ENCODE results near the gene CEP85L.

The CEP85L gene

GRCh38 chr6:118651282-118652050 is at the start of gene CEP85L:
CEP85L (minus strand) TSS chr6:118651591; CDS start chr6:118651269, 322 bp downstream.
- DNase-seq, result peak; percentile 93

DNA sequence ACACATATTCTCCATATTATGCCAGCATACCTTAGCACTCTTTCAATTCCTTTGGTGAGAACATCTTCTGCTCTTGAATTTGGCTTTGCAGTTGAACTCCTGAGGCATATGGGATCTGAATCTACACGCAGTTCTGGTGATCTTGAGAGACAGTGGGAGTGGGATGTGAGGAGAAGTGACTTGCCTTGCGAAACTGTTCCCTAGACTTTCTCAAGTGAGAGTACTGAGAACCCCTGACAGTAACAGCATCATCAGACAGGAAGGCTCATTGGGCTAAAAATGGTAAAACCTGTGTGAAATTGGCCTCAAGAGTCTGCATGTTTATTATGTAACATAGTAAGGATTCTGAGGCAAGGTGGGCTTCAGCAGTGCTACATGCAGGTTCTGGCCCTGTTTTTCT is 49.1 kb upstream of the CEP85L start:
- DNase-seq, result no peak

- DNase-seq, result no peak
These were observed 46.2 kb upstream of the CEP85L start for GRCh38 chr6:118697554-118697953.

DNA sequence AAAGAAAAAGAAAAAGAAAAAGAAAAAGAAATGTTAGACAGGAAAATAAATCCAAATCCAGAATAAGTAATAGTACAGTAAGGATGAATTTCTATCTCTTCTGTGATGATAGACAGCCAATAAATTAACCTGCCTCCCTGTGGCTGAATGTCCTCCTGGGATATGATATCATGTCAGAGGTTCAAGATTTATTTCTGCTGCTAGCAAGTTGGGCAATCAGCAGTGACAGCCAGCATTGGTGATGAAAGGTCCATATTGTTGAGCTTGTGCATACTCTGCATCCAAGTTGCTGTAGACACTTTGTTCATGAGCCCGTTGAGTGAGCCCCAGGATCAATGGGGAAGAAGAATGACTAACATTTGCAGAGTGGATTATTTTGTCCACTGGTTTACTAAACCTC is 44.9 kb upstream of the CEP85L start:
- DNase-seq, result no peak

GRCh38 chr6:118693562-118693961 is 42.2 kb upstream of the CEP85L start:
- DNase-seq, result no peak

GRCh38 chr6:118685823-118686449 is 34.5 kb upstream of the CEP85L start:
- DNase-seq, result no peak

DNA sequence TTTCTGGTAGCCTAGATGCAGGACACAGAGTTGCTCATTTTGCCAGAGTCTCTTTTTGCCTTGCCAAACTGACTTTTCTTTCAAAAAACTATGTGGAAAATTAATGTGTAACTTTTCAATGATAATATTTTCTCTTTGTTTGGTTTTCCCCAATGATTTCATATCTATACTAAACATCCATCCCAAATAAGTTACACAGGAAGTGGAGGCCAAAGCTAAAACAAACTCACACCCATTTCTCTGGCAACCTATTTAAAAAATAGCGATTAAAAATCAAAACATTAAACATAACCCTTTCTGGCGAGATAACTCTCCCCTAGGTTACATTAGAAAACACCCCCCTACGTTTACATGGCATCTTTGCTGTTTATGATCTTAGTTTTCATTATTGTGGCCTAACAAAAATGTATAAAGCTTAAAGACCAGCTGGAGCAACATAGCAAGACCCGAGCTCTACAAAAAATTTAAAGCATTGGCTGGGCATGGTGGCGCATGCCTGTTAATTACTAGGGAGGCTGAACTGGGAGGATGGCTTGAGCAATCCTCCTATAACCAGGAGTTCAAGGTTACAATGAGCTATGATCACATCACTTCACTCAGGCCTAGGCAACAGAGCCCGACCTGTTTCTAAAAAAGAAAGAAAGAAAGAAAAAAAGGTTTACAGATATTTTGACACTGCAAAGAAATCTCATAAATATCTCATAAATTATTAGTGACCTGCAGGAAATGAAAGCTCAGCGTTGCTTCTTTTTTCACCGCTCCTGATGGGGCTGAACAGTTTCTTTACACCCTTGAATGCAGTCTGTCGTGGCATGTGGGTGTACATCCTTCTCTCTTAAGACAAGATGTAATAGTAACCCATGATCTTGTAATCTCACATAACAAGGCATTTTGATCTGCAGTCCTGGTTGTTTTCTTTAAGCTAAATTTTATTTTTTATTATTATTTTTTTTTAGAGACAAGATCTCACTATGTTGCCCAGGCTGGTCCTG is 32.8 kb upstream of the CEP85L start:
- no peak for DNase-seq

DNA sequence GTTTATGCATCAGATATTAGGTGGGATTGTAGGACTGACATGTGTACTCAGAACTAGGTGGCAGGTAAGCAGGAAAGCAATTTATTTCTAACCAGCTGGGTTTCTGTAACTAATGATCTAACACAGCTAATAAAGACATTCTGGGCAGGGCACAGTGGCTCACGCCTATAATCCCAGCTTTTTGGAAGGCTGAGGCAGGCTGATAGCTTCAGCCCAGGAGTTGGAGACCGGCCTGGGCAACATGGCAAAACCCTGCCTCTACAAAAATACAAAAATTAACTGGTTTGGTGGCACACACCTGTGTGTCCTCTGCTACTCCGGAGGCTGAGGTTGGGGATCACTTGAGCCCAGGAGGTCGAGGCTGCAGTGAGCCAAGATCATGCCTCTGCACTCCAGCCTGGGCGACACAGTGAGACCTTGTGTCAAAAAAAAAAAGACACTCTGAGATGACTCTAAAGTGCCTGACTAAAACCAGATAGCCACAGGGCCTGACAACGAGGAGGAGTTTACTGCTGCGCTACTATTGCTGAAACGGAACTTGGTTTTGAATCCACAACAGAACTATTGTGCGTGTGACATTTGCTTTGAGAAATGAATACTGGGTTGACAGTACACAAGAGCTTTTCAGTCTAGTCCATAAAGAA is 29.2 kb upstream of the CEP85L start:
- no peak for DNase-seq

GRCh38 chr6:118679327-118679901 is 28.0 kb upstream of the CEP85L start:
- no peak for DNase-seq

- DNase-seq, result no peak
These were observed 27.5 kb upstream of the CEP85L start for GRCh38 chr6:118678866-118679265.

- no peak for DNase-seq
These were observed 25.8 kb upstream of the CEP85L start for GRCh38 chr6:118677193-118677592.

DNA sequence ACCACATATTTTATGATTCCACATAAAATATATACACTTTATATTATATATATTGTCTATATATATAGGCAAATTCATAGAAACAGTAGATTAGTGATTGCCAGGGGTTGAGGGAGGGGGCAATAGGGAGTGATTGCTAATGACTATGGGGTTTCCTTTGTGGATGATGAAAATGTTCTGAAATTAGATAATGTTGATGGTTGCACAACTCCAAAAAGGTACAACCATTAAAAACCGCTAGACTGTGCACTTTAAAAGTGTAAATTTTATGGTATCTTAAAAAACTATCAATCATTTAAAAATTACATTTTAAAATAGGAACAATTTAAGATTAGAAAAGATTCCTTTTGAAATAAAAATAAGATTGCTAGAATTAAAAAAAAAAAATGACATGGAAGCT is 23.8 kb upstream of the CEP85L start:
- no peak for DNase-seq

DNA sequence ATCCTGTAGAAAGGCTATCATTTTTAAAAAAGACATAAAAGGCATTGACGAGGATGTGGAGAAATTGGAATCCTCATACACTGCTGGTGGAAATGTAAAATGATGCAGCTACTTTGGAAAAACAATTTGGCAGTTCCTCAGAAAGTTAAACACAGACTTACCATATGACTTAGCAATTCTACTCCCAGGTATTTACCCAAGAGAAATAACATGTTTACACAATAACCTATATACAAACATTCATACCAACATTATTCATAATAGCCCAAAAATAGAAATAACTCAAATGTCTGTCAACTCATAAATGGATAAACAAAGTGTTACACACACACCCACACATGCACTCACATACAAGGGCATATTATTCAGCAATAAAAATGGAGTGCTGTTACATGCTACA is 23.4 kb upstream of the CEP85L start:
- DNase-seq, result no peak

GRCh38 chr6:118672678-118673077 is 21.3 kb upstream of the CEP85L start:
- no peak for DNase-seq

- no peak for DNase-seq
These were observed 18.2 kb upstream of the CEP85L start for GRCh38 chr6:118669561-118669960.

GRCh38 chr6:118668761-118669385 is 17.5 kb upstream of the CEP85L start:
- DNase-seq, result no peak

DNA sequence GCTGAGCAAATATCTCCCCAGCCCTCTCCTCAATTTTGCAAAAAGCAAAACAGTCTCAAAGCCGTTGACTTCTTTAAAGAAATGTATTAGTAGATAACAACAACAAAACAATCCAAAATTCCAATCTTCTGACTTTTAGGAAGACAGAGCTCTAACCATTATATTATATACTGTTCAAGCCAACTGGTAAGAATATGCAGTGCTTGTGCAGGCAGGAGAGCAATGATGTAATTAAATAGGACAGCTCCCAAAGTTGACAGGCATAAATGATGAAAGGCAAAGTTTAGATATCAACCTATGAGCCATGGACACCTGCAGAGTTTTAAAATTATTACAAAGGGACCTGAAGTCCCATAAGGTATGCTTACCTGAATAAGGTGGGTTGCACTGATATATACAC is 16.6 kb upstream of the CEP85L start:
- no peak for DNase-seq

GRCh38 chr6:118665011-118665410 is 13.6 kb upstream of the CEP85L start:
- peak; percentile 21 for DNase-seq

DNA sequence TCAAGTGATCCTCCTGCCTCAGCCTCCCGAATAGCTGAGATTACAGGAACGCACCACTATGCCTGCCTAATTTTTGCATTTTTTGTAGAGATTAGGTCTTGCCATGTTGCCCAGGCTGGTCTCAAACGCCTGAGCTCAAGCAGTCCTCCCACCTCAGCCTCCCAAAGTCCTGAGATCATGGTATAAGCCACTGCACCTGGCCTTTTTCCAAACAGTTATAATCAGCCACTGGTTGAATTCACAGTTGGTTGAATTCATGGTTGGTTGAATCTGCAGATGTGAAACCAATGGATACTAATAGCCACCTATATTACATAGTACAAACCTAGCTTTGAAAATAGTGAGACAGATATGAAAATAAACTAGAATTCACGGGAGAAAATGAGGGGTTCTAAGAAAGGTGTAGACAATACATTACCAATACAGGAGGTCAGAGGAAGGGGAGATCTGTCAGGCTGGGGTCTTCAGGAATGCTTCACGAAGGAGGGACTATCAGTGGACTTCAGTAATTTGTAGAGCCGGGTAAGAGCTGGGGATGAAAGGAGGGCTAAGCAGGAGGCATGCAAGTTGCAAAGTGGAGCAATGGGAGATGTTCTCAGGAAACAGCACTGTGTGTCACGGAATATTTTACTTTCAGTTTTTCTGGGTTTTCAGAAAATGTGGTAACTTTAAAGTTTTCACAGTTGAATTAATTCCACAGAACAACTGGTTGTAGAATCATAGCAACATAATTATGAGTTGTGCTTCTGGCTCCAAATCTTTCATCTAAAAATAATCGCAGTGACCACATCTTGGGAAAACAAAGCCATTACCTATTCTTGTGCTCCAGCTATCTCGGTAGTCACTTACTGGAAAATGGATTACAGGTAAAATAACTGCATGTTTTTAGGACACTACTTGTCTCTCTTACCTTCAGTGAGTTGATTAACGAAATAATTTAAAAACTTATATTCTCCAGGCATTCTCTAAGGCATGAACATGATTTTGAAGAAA is 12.9 kb upstream of the CEP85L start:
- DNase-seq, result no peak

DNA sequence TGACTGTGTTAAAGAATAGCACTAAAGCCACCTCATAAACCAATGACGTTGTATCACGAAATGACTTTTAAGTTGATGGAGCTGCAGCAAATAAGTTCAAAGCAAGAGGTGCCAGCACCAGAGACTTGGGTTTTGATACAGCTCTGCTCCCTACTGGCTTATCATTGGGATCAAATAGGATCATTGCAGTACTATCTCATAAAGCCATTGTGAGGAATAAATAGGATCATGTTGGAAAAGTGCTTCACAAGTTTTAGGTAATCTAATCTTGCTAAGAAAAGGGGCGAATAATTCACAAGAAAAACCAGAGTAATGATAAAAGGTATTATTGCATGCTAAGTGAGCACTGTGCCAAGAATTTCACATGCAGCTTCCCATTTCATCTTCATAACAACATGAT is 10.4 kb upstream of the CEP85L start:
- no peak for DNase-seq

DNA sequence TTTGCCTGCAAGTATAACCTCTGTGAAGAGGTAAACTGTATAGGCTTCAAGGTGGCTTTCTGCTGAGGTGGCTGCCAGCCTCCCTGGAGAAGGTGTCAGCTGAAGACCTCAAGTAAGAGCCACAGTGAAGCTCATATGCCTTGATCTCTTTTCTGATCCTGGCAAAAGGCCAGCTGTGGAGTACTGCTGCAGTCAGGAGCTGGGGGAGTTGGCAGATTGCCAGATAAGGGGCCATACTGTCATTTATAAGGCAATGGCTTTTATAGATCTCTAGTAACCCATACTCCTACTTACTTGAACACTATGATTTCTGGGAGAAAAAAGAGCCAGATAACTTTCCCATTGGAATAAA is 8.8 kb upstream of the CEP85L start:
- peak; percentile 50 for DNase-seq
